ENCODE results near the gene CCT6A. TPM values are rescaled to one million over a fixed set of nuclear protein-coding genes. Genes with fewer than 3 reads are reported as not detected.
A peak's percentile ranks its signal among the peaks of the same experiment; 100 is the strongest.

The CCT6A gene
- total and polyA plus RNA-seq, 9 of the 15 experiments (the other 6 are each of a cell fraction or from before 2014, with no cell fraction given): 244 to 708 (median 387) TPM

GRCh38 chr7:56063882-56064625, 12.5 kb downstream of the CCT6A start, which contains the start of gene SUMF2 (continued):
- TF ChIP-seq ELK3 (CRISPR knock-in tag; IDR thresholded peaks at IDR 0.05): no peak
- TF ChIP-seq PML (IDR thresholded peaks at IDR 0.05; ENCODE audit: low read length): peak; percentile 63; the same call in 1 of the 2 replicates
- TF ChIP-seq PHF21A (IDR thresholded peaks at IDR 0.05; ENCODE audit: borderline replicate concordance, low read depth): no peak
- TF ChIP-seq STAG1 (CRISPR knock-in tag; IDR thresholded peaks at IDR 0.05; ENCODE audit: borderline replicate concordance): no peak
- TF ChIP-seq PRMT5 (CRISPR knock-in tag; IDR thresholded peaks at IDR 0.05): no peak
- no peak for TF ChIP-seq SNRNP70 (optimal IDR thresholded peaks at IDR 0.05; ENCODE audit: low read depth, low read length)
- TF ChIP-seq SMARCB1 (IDR thresholded peaks at IDR 0.05; ENCODE audit: insufficient read length, low read depth): no peak
- 0 out of 2 replicates have a peak, but pooled peaks have one; percentile 40 for TF ChIP-seq ZNF551 (CRISPR knock-in tag; IDR thresholded peaks at IDR 0.05)
- peak; percentile 85; the same call in 1 of the 2 replicates for TF ChIP-seq PHTF2 (CRISPR knock-in tag; IDR thresholded peaks at IDR 0.05)
- no peak for TF ChIP-seq ZNF444 (CRISPR knock-in tag; IDR thresholded peaks at IDR 0.05)
- peak; percentile 97 for TF ChIP-seq POLR2G (IDR thresholded peaks at IDR 0.05; ENCODE audit: low read depth, low read length)
- peak; percentile 85 for TF ChIP-seq CTBP1 (IDR thresholded peaks at IDR 0.05; ENCODE audit: borderline replicate concordance)
- TF ChIP-seq ZFX (CRISPR knock-in tag; IDR thresholded peaks at IDR 0.05): peak; percentile 86
- TF ChIP-seq CREB3 (tag; conservative IDR thresholded peaks at IDR 0.05; ENCODE audit: low read depth): no peak
- no peak for TF ChIP-seq TGIF2 (CRISPR knock-in tag; IDR thresholded peaks at IDR 0.05)
- peak; percentile 81; the same call in 1 of the 2 replicates for TF ChIP-seq ZNF212 (CRISPR knock-in tag; IDR thresholded peaks at IDR 0.05)
- 0 out of 2 replicates have a peak, but pooled peaks have one; percentile 9 for TF ChIP-seq STAT5A (IDR thresholded peaks at IDR 0.05; ENCODE audit: borderline replicate concordance, low read length)
- TF ChIP-seq ZNF407 (IDR thresholded peaks at IDR 0.05; ENCODE audit: low read depth): no peak
